Endothelial cell of umbilical vein (primary cell): ENCODE measurements around the gene SSTR3. TPM values are rescaled to one million over a fixed set of nuclear protein-coding genes. Genes with fewer than 3 reads are reported as not detected.

Experiments
- BruUV-seq: library from RNA; stranded (reverse); fragments of 400-500 nt; replicated peaks from 2 replicates; lab custom pipeline; 2021; lab: Mats Ljungman, UMichigan
- CTCF ChIA-PET: fragments of 300-600, 350-600 bp; sonication (Branson Sonifier 250); formaldehyde crosslinking; loops from one replicate; lab custom pipeline; 2021; ENCODE audit warnings: antibody characterized with exemption, inconsistent platforms; lab: Charles Lee
- POLR2A ChIA-PET: fragments of 300-600, 350-600 bp; sonication (Branson Sonifier 250); formaldehyde crosslinking; loops from one replicate; lab custom pipeline; 2021; ENCODE audit warnings: antibody characterized with exemption, inconsistent platforms; lab: Charles Lee
- DNase-seq: peaks from one replicate; pipeline ENCODE4 v3.0.0-alpha.2; 2011; ENCODE audit warnings: low read depth, low spot score
- FAIRE-seq: peaks from 2 replicates; lab custom pipeline; 2011; peaks lifted over from hg19 to GRCh38; lab: Jason Lieb, UNC
- H2AFZ ChIP-seq: 2 replicates; pipeline ENCODE4 v1.6.0; 2012; ENCODE audit warnings: low read depth, low read length, control low read depth, inconsistent platforms
- H3K27ac ChIP-seq: 2 replicates; pipeline ENCODE4 v1.5.1; 2011; ENCODE audit warnings: low read depth, mild to moderate bottlenecking, control low read depth, low read length, moderate library complexity; ENCODE audit not compliant: insufficient read depth
- H3K27me3 ChIP-seq, 2 experiments: 2 replicates each; pipeline versions ENCODE4 v1.6.0 to v1.6.1; 2011; ENCODE audit warnings: low read length in 2 of 2, mixed read lengths in 1 of 2; ENCODE audit not compliant: control insufficient read depth in 2 of 2, insufficient read depth in 2 of 2
- H3K36me3 ChIP-seq, 2 experiments: 2 replicates in 1 of 2; 3 replicates in 1 of 2; pipeline ENCODE4 v1.5.1; 2011; ENCODE audit warnings: low read length in 2 of 2, mild to moderate bottlenecking in 1 of 2, moderate library complexity in 1 of 2; ENCODE audit not compliant: control insufficient read depth in 2 of 2, insufficient read depth in 2 of 2; ENCODE audit errors: extremely low read depth in 1 of 2
- H3K4me1 ChIP-seq: 3 replicates; pipeline ENCODE4 v1.5.1; 2011; ENCODE audit warnings: mild to moderate bottlenecking, low read length; ENCODE audit not compliant: control insufficient read depth, insufficient read depth; ENCODE audit errors: extremely low read depth
- H3K4me2 ChIP-seq: 2 replicates; pipeline ENCODE4 v1.6.1; 2011; ENCODE audit warnings: low read length, control low read depth, mixed read lengths; ENCODE audit not compliant: insufficient read depth
- H3K4me3 ChIP-seq, 3 experiments: fragments of 200-600 bp in 1 of 3; sonication (generic), shearing (Covaris generic) in 1 of 3; replicated peaks in 1 of 3; 2 replicates each; pipeline ENCODE4 v1.5.1; 2011 to 2016; ENCODE audit warnings: control low read depth in 3 of 3, low read length in 3 of 3, mild to moderate bottlenecking in 2 of 3, inconsistent platforms in 1 of 3, low read depth in 1 of 3, moderate library complexity in 1 of 3; ENCODE audit not compliant: insufficient read depth in 1 of 3
- H3K79me2 ChIP-seq: 2 replicates; pipeline ENCODE4 v1.6.0; 2012; ENCODE audit warnings: low read length, inconsistent platforms; ENCODE audit not compliant: control insufficient read depth, insufficient read depth
- H3K9ac ChIP-seq: replicated peaks from 2 replicates; pipeline ENCODE3; 2011; ENCODE audit warnings: low read length, control low read depth; ENCODE audit not compliant: insufficient read depth; ENCODE audit errors: extremely low read depth
- H3K9me1 ChIP-seq: replicated peaks from 3 replicates; pipeline ENCODE4 v1.6.0; 2011; ENCODE audit warnings: mild to moderate bottlenecking, low read length; ENCODE audit not compliant: control insufficient read depth, insufficient read depth; ENCODE audit errors: extremely low read depth
- H3K9me3 ChIP-seq: replicated peaks from 2 replicates; pipeline ENCODE4 v1.5.1; 2012; ENCODE audit warnings: low read length, inconsistent platforms; ENCODE audit not compliant: control insufficient read depth, insufficient read depth
- H4K20me1 ChIP-seq: replicated peaks from 2 replicates; pipeline ENCODE3; 2011; ENCODE audit warnings: mild to moderate bottlenecking, low read length; ENCODE audit not compliant: control insufficient read depth, insufficient read depth; ENCODE audit errors: extremely low read depth
- CTCF ChIP-seq, 2 donors: IDR thresholded peaks; 1 replicate in 1 of 2; 2 replicates in 1 of 2; pipeline ENCODE4 v1.5.1; 2011; ENCODE audit warnings: low read length in 2 of 2, mild to moderate bottlenecking in 2 of 2, moderate library complexity in 2 of 2, control low read depth in 1 of 2, inconsistent platforms in 1 of 2, low read depth in 1 of 2; ENCODE audit not compliant: insufficient read depth in 1 of 2; ENCODE audit errors: extremely low read depth in 1 of 2
- EZH2 ChIP-seq: IDR thresholded peaks from 2 replicates; pipeline ENCODE4 v1.6.1; 2012; ENCODE audit warnings: borderline replicate concordance, low read depth, mild to moderate bottlenecking, moderate library complexity, low read length, inconsistent platforms; ENCODE audit not compliant: severe bottlenecking
- GATA2 ChIP-seq: IDR thresholded peaks from 2 replicates; pipeline ENCODE4 v1.7.0; 2011; ENCODE audit warnings: low read depth, mild to moderate bottlenecking, moderate library complexity, mixed read lengths, low read length; ENCODE audit not compliant: insufficient read length, insufficient read depth
- JUN ChIP-seq: IDR thresholded peaks from 2 replicates; pipeline ENCODE4 v1.6.1; 2011; ENCODE audit warnings: borderline replicate concordance, low read depth; ENCODE audit not compliant: insufficient read length, insufficient read depth
- POLR2A ChIP-seq: IDR thresholded peaks from 2 replicates; pipeline ENCODE4 v1.6.1; 2012; ENCODE audit warnings: low read depth, mild to moderate bottlenecking, control low read depth, low read length
- dilution Hi-C: fragments of 300-500 bp; cut with MboI; formaldehyde crosslinking; loops from one replicate; pipeline ENCODE4 v1.15.0; 2019; ENCODE audit warnings: low sequenced_read_pairs; ENCODE audit not compliant: extremely low pct_ligation_motif_present
- intact Hi-C: fragments of 100-400 bp; cut with micrococcal nuclease; formaldehyde crosslinking; loops from one replicate; pipeline ENCODE4 v1.10.0; 2022
- polyA plus RNA-seq, 4 experiments: library from polyadenylated mRNA; depleted of rRNA in 3 of 4; stranded (reverse) in 3 of 4; unstranded in 1 of 4; fragments of >200 nt; gene quantifications; 2 replicates each; pipeline versions ENCODE4 v1.2.1 to v1.2.3, GENCODE V29; 2011 to 2012; ENCODE audit warnings: missing spikeins in 1 of 4
- total RNA-seq: library from RNA; stranded (reverse); gene quantifications from 2 replicates; pipeline ENCODE4 v1.2.3, GENCODE V29; 2021

The SSTR3 gene
- total and polyA plus RNA-seq, 2 donors (not counting 3 experiments of a cell fraction or from before 2014, with no cell fraction given), result not detected

- H3K9me3 ChIP-seq, result no peaks in the 10 kb centered on the region
- H3K4me1 ChIP-seq, result no peaks in the 10 kb centered on the region
- intact Hi-C loops, result no loop called here
- H4K20me1 ChIP-seq, result no peaks in the 10 kb centered on the region
- TF ChIP-seq GATA2 (no peak), POLR2A (no peak), JUN (no peak), EZH2 (no peak), CTCF (IDR thresholded peaks at IDR 0.05; ENCODE audit: extremely low read depth in 1 of 2, insufficient read depth in 1 of 2, low read depth in 1 of 2, low read length in 2 of 2) (no peak)
- no peaks in the 10 kb centered on the region for H3K27me3 ChIP-seq
- BruUV-seq, result no TSS peak
- ChIA-PET CTCF (interaction anchor here (1.3 kb wide), 1 partner anchor 162 kb away, joined by 4 read pairs; no protein-coding TSS in a partner anchor), POLR2A (no interaction called here)
- no peak for DNase-seq
- no peak overlapping the region for H2AFZ ChIP-seq
- no peak for FAIRE-seq
- H3K9ac ChIP-seq, result no peak overlapping the region
- dilution Hi-C loops, result no loop called here
- no peaks in the 10 kb centered on the region for H3K9me1 ChIP-seq
- H3K4me3 ChIP-seq, result no peak overlapping the region
- no peaks in the 10 kb centered on the region for H3K79me2 ChIP-seq
- H3K4me2 ChIP-seq, result no peak overlapping the region
- H3K36me3 ChIP-seq, result no peaks in the 10 kb centered on the region
- no peak overlapping the region for H3K27ac ChIP-seq
These were observed 4.3 kb downstream of the SSTR3 start for GRCh38 chr22:37207981-37208380.
